NCI-H2196 (cell line): ENCODE data around the gene SLC47A2.
A peak's percentile ranks its signal among the peaks of the same experiment; 100 is the strongest.

Source experiments
- DNase-seq: peaks from one replicate; lab custom pipeline; 2025; ENCODE audit not compliant: unreplicated experiment; lab: John Stamatoyannopoulos, UW

Gene SLC47A2

DNA sequence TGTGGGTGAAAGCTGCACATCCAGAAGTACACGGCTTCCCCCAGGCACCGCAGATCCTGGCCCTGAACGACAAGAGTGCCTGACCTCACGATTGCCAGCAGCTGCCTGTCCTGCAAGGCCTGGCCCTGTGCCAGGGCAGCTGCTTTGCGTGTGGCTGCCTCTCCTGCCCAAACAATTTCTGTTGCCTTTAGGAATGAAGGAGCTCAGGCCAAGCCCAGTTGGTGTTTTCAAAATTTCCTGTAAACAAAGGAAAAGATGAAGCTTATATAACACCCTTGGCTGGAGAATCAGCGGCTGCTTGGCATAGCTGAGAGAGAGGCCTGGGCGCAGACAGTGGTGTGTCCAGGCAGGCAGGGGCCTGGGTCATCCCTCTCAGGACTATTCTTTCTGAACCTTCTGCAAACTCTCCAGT, 11.7 kb upstream of the SLC47A2 start:
- DNase-seq = peak; percentile 85

GRCh38 chr17:19727501-19728078, 11.2 kb upstream of the SLC47A2 start:
- DNase-seq = peak; percentile 55

GRCh38 chr17:19726631-19727376, 10.4 kb upstream of the SLC47A2 start:
- peak; percentile 10 for DNase-seq

- no peak for DNase-seq
These were observed 9.1 kb upstream of the SLC47A2 start for GRCh38 chr17:19725486-19725885.

GRCh38 chr17:19724501-19725420, 8.4 kb upstream of the SLC47A2 start:
- DNase-seq = no peak

DNA sequence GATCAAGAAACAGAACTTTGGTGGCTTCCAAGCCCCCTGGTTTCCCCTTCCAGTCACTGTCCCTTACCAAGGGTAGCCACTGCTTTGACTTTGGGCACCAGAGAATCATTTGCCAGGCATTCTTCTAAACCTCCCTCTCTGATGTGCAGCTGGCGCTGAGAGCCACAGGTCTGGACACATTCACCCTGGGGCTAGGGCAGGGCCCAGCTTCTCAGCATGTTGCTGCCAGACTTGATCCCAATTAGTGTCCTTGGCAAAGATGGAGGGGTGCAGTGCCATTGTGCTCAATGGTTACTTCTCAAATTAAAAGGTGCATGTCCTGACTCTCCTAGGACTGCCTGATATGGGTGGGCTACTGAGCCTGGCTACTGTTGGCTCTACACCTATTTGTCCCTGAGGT, 7.6 kb upstream of the SLC47A2 start:
- DNase-seq = no peak

DNA sequence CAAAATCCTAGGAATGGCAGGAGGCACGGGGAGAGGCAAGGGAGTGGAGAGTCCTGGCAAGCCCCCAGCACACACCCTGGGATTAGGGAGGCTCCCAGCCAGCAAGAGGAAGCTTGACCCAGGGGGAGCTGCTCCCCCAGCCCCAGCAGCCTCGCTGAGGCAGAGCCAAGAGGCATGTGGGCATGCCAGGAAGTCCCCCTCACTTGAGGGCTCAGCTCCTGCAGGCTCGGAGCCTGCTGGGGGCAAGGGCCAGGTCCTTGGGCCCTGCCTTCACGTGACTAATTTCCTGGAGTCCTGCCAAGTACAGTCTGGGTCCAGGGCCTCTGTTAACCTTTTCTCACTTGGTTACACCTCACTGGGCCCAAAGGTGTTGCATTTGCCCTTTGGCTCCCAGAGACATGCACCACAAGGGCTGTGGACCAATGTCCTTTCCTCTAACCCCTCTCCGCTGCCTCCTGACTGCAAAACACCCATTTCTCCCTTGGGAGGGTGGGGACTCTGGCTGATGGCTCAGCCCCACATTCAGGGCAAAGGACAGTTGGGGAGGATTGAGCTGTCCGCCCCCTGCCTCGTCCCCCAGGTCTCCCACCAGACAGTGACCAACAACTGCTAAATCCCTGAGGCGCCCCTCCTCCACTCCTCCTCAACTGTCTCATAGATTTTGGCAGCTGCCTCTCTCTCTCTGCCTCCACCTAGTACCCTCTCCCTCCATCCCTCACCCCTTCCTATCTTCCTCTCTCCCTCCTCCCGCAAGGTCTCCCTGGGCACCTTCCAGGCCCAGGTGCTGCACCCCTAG, 4.4 kb upstream of the SLC47A2 start:
- DNase-seq = peak; percentile 55

DNA sequence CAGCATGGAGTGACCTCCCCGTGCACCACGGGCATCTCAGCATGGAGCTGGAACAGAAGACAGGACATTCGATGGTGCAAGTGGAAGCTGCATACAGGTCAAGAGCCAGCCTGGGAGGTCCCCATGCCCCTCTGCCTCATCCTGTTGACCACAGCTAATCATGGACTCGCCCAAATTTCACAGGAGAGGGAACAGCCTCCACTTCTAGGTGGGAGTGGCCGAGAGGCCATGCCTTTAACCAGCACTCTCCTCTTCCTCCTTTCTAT, 3.8 kb upstream of the SLC47A2 start:
- no peak for DNase-seq

- no peak for DNase-seq
These were observed 3.2 kb upstream of the SLC47A2 start for GRCh38 chr17:19719355-19720209.

- no peak for DNase-seq
These were observed 2.4 kb upstream of the SLC47A2 start for GRCh38 chr17:19718613-19719354.

DNA sequence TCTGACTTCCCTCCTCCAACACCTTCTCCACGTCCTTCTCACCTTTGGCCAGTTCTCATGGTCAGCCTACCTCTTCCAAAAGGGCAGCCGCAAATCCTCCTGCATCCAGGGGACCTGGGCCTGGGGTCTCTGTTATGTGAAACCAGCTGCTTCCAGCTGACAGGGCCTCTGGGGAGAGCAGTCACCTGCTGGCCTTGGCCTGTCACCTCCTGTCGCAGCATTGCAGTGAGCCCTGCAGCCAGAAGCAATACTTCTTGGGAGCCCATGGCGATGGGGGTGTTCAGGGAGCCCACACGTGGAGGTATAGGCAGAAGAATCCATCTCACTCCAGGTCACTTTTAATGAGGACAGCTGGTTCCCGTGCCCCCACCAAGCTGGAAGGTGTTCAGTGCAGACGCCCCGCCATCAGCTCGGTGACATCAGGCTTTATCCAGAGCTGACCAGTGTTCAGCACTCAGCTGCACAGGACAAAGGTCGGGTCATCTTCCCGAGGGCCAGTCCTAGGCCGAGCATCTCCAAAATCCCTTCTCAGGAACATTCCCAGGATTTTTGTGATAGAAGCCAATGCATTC, 1.7 kb upstream of the SLC47A2 start:
- no peak for DNase-seq

GRCh38 chr17:19717411-19717908, 1.1 kb upstream of the SLC47A2 start:
- DNase-seq = no peak

GRCh38 chr17:19717031-19717360, 612 bp upstream of the SLC47A2 start:
- DNase-seq = no peak

- DNase-seq = peak; percentile 63
These were observed 1.6 kb downstream of the SLC47A2 start for GRCh38 chr17:19714542-19715411.

GRCh38 chr17:19713901-19714361, 2.5 kb downstream of the SLC47A2 start:
- DNase-seq = no peak

DNA sequence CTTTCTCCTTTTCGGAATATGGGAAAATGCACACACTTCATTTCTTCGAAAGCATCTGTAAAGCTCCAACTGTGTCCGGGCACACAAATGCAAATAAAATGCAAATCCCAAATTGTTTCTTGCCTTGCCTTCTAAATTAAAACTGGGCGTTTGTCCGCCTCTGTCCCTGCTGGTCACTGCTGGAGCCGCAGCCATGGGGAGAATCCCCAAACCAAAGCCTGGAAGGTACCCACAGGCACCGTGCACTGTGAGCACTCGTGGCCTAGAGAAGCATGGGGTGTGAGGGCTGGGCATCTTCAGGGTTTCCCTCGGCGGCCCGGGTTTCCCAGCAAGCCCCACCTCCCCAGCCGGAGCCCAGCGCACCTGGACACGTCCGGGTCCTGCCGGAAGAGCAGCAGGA, 2.9 kb downstream of the SLC47A2 start:
- no peak for DNase-seq

GRCh38 chr17:19712436-19713004, 3.9 kb downstream of the SLC47A2 start:
- DNase-seq = no peak

DNA sequence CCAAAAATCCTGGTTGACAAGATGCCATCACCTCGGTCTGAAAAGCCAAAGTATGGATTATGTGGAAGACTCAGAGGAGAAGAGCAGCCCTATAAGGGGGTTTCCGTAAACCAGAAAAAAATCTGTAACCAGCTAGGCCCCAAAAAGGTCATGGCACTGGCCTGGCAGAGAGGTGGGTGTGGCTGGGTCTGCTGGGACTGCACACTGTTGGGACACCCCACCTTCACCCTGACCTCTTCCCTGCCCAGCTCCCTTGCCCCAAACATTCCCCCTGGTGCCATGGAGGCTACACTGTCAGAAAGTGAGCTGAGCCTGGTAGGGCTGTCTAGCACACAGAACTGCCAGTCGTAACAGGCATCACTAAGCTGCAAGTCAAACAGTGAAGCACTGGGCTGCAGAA, 6.5 kb downstream of the SLC47A2 start:
- DNase-seq = no peak
